Adrenal gland (tissue), 5 donors: ENCODE results near the gene PI16.

Experiments
- CTCF ChIP-seq, 6 experiments: fragments of 450-650 bp in 4 of 6; fragments of 200-600 bp in 2 of 6; sonication (generic) in 1 of 6; IDR thresholded peaks; 1 replicate in 5 of 6; 2 replicates in 1 of 6; pipeline versions ENCODE4 v1.5.1 to v1.8.0; 2016 to 2021; ENCODE audit warnings: antibody characterized with exemption in 6 of 6, mild to moderate bottlenecking in 2 of 6, moderate library complexity in 1 of 6
- POLR2A ChIP-seq, 2 donors: fragments of 450-650 bp; IDR thresholded peaks; one replicate each; pipeline ENCODE4 v1.6.1; 2017; ENCODE audit warnings: antibody characterized with exemption in 2 of 2, mild to moderate bottlenecking in 2 of 2, moderate library complexity in 1 of 2
- donor health status: DM: no; HTN: no; CAD: no.

- no peak for TF ChIP-seq CTCF (IDR thresholded peaks at IDR 0.05)
- no peak for TF ChIP-seq POLR2A (IDR thresholded peaks at IDR 0.05)
Measured at GRCh38 chr6:36975231-36976006, 20.9 kb downstream of the PI16 start.
